GM19463 (cell line): ENCODE results near the gene LSAMP.
A peak's percentile ranks its signal among the peaks of the same experiment; 100 is the strongest.

ENCODE experiments used
- ATAC-seq: cut with Tn5 transposase; IDR thresholded peaks from one replicate; pipeline ENCODE4 v1.9.1; 2021; ENCODE audit warnings: mild to moderate bottlenecking, moderate library complexity; ENCODE audit not compliant: unreplicated experiment

The LSAMP gene

GRCh38 chr3:116065501-116065900 is 379.8 kb downstream of the LSAMP start:
- no peak for ATAC-seq

- no peak for ATAC-seq
These were observed 380.6 kb downstream of the LSAMP start for GRCh38 chr3:116064646-116065045.

GRCh38 chr3:116059421-116060096 is 385.7 kb downstream of the LSAMP start:
- no peak for ATAC-seq

GRCh38 chr3:116058844-116059243 is 386.4 kb downstream of the LSAMP start:
- no peak for ATAC-seq

- ATAC-seq = peak; percentile 30
These were observed 387.8 kb downstream of the LSAMP start for GRCh38 chr3:116057400-116058006.

- peak; percentile 78 for ATAC-seq
These were observed 389.0 kb downstream of the LSAMP start for GRCh38 chr3:116056280-116056679.

- ATAC-seq = no peak
These were observed 392.3 kb downstream of the LSAMP start for GRCh38 chr3:116053017-116053416.

- ATAC-seq = no peak
These were observed 392.7 kb downstream of the LSAMP start for GRCh38 chr3:116052602-116053001.

GRCh38 chr3:116051586-116051985 is 393.7 kb downstream of the LSAMP start:
- ATAC-seq = no peak

- no peak for ATAC-seq
These were observed 394.2 kb downstream of the LSAMP start for GRCh38 chr3:116051040-116051439.

GRCh38 chr3:116050311-116050915 is 394.9 kb downstream of the LSAMP start:
- no peak for ATAC-seq

GRCh38 chr3:116048991-116049390 is 396.3 kb downstream of the LSAMP start:
- ATAC-seq = no peak

GRCh38 chr3:116046350-116046749 is 398.9 kb downstream of the LSAMP start:
- no peak for ATAC-seq

GRCh38 chr3:116045314-116045713 is 400.0 kb downstream of the LSAMP start:
- ATAC-seq = no peak

- no peak for ATAC-seq
These were observed 405.1 kb downstream of the LSAMP start for GRCh38 chr3:116040152-116040551.

GRCh38 chr3:116039651-116039985 is 405.7 kb downstream of the LSAMP start:
- no peak for ATAC-seq

- ATAC-seq = no peak
These were observed 406.2 kb downstream of the LSAMP start for GRCh38 chr3:116038968-116039650.

GRCh38 chr3:116037954-116038911 is 407.1 kb downstream of the LSAMP start:
- ATAC-seq = peak; percentile 96

- ATAC-seq = no peak
These were observed 409.9 kb downstream of the LSAMP start for GRCh38 chr3:116035429-116035828.

GRCh38 chr3:116034794-116035193 is 410.5 kb downstream of the LSAMP start:
- no peak for ATAC-seq

- ATAC-seq = no peak
These were observed 411.2 kb downstream of the LSAMP start for GRCh38 chr3:116034086-116034485.
